Measurements from ENCODE around the gene JMJD1C. TPM values are rescaled to one million over a fixed set of nuclear protein-coding genes. Genes with fewer than 3 reads are reported as not detected.

The JMJD1C gene
- total RNA-seq, 1 experiment from 2014 or later: 66.3 TPM

DNA sequence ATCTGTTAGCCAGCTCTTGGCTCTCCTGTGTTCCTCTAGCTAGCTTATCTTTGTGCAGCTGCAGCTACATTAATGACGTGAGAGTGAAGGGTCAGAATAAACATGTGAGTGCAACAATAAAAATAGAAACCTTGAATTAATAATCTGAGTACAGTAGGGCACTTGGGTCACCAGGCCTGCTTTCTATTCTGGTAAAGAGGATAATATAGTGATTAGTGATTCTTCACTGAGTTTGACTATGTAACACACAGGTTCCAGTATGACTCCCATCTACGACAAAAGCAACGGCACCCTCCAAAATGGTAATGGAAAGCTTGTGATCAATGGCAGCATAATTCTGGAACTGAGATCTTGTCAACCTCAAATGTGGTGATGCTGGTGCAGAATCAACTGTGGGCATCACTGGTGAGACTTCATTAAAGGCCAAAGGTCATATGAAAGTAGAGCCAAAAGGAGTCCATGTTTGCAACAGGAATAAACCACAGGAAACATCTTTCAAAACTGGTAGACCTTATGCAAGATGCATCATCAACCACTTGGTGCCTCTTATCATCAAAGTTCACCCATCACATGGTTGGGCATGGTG is 255.1 kb downstream of the JMJD1C start:
- no TSS peak for BruUV-seq (replicated peaks)
- H3K9ac ChIP-seq (ENCODE audit: low read length): no peak overlapping the region
- DNase-seq (ENCODE audit: low read depth, low spot score): no peak

DNA sequence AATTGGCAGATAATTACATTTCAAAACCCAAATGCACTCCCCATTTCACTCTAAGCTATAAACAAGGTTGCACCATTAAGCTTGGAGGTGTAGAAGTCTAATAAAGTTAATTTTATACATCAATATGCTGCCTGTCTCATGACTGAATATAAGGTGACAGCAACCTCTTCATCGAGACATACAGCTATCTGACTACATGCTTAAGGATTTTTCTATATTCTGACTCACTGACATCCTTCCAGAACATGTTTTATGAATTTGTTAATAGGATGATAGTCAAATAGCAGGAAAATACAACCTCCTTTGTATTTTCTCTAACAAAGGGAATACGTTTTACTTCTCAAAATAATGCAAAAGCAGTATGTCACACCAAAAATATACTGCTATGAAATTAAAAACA is 256.1 kb downstream of the JMJD1C start:
- no TSS peak for BruUV-seq (replicated peaks)
- H2AFZ ChIP-seq (ENCODE audit: low read depth, low read length, poor library complexity, severe bottlenecking): no peak overlapping the region
- no peaks in the 10 kb centered on the region for H3K9me3 ChIP-seq (ENCODE audit: control insufficient read depth in 1 of 2, insufficient read depth in 1 of 2, low read depth in 1 of 2, low read length in 2 of 2)
- no peaks in the 10 kb centered on the region for H3K4me1 ChIP-seq (ENCODE audit: control insufficient read depth in 1 of 2, insufficient read depth in 2 of 2, low read length in 2 of 2)
- H3K4me2 ChIP-seq (ENCODE audit: low read length): no peak overlapping the region
- no peak for ATAC-seq
- H4K20me1 ChIP-seq (ENCODE audit: insufficient read depth): no peaks in the 10 kb centered on the region; the same call in 1 of the 2 replicates
- intact Hi-C loops (cut with micrococcal nuclease): no loop called here
- H3K9ac ChIP-seq (ENCODE audit: low read length): no peak overlapping the region
- H3K36me3 ChIP-seq (ENCODE audit: control insufficient read depth in 1 of 2, insufficient read depth in 2 of 2, low read length in 2 of 2): peaks cover 26 to 27% of the 10 kb centered on the region in 2 experiments
- H3K4me3 ChIP-seq (replicated peaks in 1 of 2; ENCODE audit: low read depth in 1 of 2, low read length in 2 of 2): no peak overlapping the region
- POLR2A ChIA-PET: no interaction called here
- H3K79me2 ChIP-seq (ENCODE audit: insufficient read depth, low read length): peaks cover 47% of the 10 kb centered on the region
- DNase-seq (ENCODE audit: low read depth, low spot score): no peak
- H3K27me3 ChIP-seq (ENCODE audit: insufficient read depth, low read length): no peaks in the 10 kb centered on the region
- no peak overlapping the region for H3K27ac ChIP-seq (ENCODE audit: low read depth, low read length)
- no peaks in the 10 kb centered on the region for H3K9me2 ChIP-seq (ENCODE audit: insufficient read depth)
- RAD21 ChIA-PET (ENCODE audit: low non-redundant PET in 1 of 2, low total read pairs in 2 of 2, uncharacterized antibody in 2 of 2, unreplicated experiment in 2 of 2): no interaction called here
- CTCF ChIA-PET: no interaction called here
- TF ChIP-seq SP1 (IDR thresholded peaks at IDR 0.05; ENCODE audit: low read depth): no peak
- TF ChIP-seq POLR2AphosphoS5 (IDR thresholded peaks at IDR 0.05; ENCODE audit: low read depth, low read length): no peak
- no peak for TF ChIP-seq CBX3 (IDR thresholded peaks at IDR 0.05; ENCODE audit: low read depth)
- TF ChIP-seq, protein P1, sequence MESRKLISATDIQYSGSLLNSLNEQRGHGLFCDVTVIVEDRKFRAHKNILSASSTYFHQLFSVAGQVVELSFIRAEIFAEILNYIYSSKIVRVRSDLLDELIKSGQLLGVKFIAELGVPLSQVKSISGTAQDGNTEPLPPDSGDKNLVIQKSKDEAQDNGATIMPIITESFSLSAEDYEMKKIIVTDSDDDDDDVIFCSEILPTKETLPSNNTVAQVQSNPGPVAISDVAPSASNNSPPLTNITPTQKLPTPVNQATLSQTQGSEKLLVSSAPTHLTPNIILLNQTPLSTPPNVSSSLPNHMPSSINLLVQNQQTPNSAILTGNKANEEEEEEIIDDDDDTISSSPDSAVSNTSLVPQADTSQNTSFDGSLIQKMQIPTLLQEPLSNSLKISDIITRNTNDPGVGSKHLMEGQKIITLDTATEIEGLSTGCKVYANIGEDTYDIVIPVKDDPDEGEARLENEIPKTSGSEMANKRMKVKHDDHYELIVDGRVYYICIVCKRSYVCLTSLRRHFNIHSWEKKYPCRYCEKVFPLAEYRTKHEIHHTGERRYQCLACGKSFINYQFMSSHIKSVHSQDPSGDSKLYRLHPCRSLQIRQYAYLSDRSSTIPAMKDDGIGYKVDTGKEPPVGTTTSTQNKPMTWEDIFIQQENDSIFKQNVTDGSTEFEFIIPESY (IDR thresholded peaks at IDR 0.05; ENCODE audit: extremely low read depth, insufficient replicate concordance, low read length): no peak
- TF ChIP-seq EZH2phosphoT487 (IDR thresholded peaks at IDR 0.05; ENCODE audit: borderline replicate concordance): no peak
- TF ChIP-seq, protein P2, sequence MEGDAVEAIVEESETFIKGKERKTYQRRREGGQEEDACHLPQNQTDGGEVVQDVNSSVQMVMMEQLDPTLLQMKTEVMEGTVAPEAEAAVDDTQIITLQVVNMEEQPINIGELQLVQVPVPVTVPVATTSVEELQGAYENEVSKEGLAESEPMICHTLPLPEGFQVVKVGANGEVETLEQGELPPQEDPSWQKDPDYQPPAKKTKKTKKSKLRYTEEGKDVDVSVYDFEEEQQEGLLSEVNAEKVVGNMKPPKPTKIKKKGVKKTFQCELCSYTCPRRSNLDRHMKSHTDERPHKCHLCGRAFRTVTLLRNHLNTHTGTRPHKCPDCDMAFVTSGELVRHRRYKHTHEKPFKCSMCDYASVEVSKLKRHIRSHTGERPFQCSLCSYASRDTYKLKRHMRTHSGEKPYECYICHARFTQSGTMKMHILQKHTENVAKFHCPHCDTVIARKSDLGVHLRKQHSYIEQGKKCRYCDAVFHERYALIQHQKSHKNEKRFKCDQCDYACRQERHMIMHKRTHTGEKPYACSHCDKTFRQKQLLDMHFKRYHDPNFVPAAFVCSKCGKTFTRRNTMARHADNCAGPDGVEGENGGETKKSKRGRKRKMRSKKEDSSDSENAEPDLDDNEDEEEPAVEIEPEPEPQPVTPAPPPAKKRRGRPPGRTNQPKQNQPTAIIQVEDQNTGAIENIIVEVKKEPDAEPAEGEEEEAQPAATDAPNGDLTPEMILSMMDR (IDR thresholded peaks at IDR 0.05 in 2 of 3, conservative IDR thresholded peaks at IDR 0.05 in 1 of 3; ENCODE audit: borderline replicate concordance in 1 of 3, insufficient read depth in 1 of 3, low read depth in 2 of 3, low read length in 2 of 3): no peak
- TF ChIP-seq, protein P3, sequence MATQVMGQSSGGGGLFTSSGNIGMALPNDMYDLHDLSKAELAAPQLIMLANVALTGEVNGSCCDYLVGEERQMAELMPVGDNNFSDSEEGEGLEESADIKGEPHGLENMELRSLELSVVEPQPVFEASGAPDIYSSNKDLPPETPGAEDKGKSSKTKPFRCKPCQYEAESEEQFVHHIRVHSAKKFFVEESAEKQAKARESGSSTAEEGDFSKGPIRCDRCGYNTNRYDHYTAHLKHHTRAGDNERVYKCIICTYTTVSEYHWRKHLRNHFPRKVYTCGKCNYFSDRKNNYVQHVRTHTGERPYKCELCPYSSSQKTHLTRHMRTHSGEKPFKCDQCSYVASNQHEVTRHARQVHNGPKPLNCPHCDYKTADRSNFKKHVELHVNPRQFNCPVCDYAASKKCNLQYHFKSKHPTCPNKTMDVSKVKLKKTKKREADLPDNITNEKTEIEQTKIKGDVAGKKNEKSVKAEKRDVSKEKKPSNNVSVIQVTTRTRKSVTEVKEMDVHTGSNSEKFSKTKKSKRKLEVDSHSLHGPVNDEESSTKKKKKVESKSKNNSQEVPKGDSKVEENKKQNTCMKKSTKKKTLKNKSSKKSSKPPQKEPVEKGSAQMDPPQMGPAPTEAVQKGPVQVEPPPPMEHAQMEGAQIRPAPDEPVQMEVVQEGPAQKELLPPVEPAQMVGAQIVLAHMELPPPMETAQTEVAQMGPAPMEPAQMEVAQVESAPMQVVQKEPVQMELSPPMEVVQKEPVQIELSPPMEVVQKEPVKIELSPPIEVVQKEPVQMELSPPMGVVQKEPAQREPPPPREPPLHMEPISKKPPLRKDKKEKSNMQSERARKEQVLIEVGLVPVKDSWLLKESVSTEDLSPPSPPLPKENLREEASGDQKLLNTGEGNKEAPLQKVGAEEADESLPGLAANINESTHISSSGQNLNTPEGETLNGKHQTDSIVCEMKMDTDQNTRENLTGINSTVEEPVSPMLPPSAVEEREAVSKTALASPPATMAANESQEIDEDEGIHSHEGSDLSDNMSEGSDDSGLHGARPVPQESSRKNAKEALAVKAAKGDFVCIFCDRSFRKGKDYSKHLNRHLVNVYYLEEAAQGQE (IDR thresholded peaks at IDR 0.05; ENCODE audit: low read depth): no peak
- TF ChIP-seq TCF7L2 (IDR thresholded peaks at IDR 0.05; ENCODE audit: borderline replicate concordance, extremely low read depth, insufficient read depth, insufficient read length): no peak
- TF ChIP-seq, protein P4, sequence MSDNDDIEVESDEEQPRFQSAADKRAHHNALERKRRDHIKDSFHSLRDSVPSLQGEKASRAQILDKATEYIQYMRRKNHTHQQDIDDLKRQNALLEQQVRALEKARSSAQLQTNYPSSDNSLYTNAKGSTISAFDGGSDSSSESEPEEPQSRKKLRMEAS (IDR thresholded peaks at IDR 0.05): no peak

More for the DNA sequence above, 255.1 kb downstream of the JMJD1C start:
- TF ChIP-seq EZH2phosphoT487 (IDR thresholded peaks at IDR 0.05; ENCODE audit: borderline replicate concordance): no peak
- no peak for TF ChIP-seq POLR2AphosphoS5 (IDR thresholded peaks at IDR 0.05; ENCODE audit: low read depth, low read length)
- no peak for TF ChIP-seq ZFX (IDR thresholded peaks at IDR 0.05)
- TF ChIP-seq FOSL1 (IDR thresholded peaks at IDR 0.05; ENCODE audit: low read depth): no peak
- TF ChIP-seq CBX3 (IDR thresholded peaks at IDR 0.05; ENCODE audit: low read depth): no peak
- no peak for TF ChIP-seq YY1 (IDR thresholded peaks at IDR 0.05; ENCODE audit: extremely low read depth, insufficient replicate concordance, low read depth, low read length)
- Histone ChIP-seq H3K4me1 (ENCODE audit: control insufficient read depth in 1 of 2, insufficient read depth in 2 of 2, low read length in 2 of 2) (no peaks in the 10 kb centered on the region), H3K4me3 (replicated peaks in 1 of 2; ENCODE audit: low read depth in 1 of 2, low read length in 2 of 2) (no peak overlapping the region), H3K36me3 (ENCODE audit: control insufficient read depth in 1 of 2, insufficient read depth in 2 of 2, low read length in 2 of 2) (peaks cover 30 to 33% of the 10 kb centered on the region in 2 experiments), H3K27me3 (ENCODE audit: insufficient read depth, low read length) (no peaks in the 10 kb centered on the region), H4K20me1 (ENCODE audit: insufficient read depth) (no peaks in the 10 kb centered on the region; the same call in 1 of the 2 replicates), H3K4me2 (ENCODE audit: low read length) (no peak overlapping the region), H3K9me2 (ENCODE audit: insufficient read depth) (no peaks in the 10 kb centered on the region), H3K27ac (ENCODE audit: low read depth, low read length) (no peak overlapping the region), H3K79me2 (ENCODE audit: insufficient read depth, low read length) (peaks cover 52% of the 10 kb centered on the region), H3K9me3 (ENCODE audit: control insufficient read depth in 1 of 2, insufficient read depth in 1 of 2, low read depth in 1 of 2, low read length in 2 of 2) (no peaks in the 10 kb centered on the region), H2AFZ (ENCODE audit: low read depth, low read length, poor library complexity, severe bottlenecking) (no peak overlapping the region)
- CTCF ChIA-PET: no interaction called here
- RAD21 ChIA-PET (ENCODE audit: low non-redundant PET in 1 of 2, low total read pairs in 2 of 2, uncharacterized antibody in 2 of 2, unreplicated experiment in 2 of 2): no interaction called here
- intact Hi-C loops (cut with micrococcal nuclease): no loop called here
- ATAC-seq: no peak
- POLR2A ChIA-PET: no interaction called here

Measured in HCT116 (cell line).